AG04450 (cell line): ENCODE measurements around the gene IRF2. TPM values are rescaled to one million over a fixed set of nuclear protein-coding genes. Genes with fewer than 3 reads are reported as not detected.

Experiments
- CTCF ChIA-PET: fragments of 300-600, 350-600 bp; formaldehyde crosslinking; extraction: SDS; loops from one replicate; lab custom pipeline; 2022; ENCODE audit warnings: antibody characterized with exemption, inconsistent platforms; lab: Charles Lee
- POLR2A ChIA-PET: fragments of 350-600 bp; formaldehyde crosslinking; extraction: SDS; loops from one replicate; lab custom pipeline; 2021; ENCODE audit warnings: antibody characterized with exemption, inconsistent platforms; lab: Yijun Ruan, JAX
- DNase-seq: peaks from one replicate; pipeline ENCODE4 v3.0.0-alpha.2; 2011; ENCODE audit warnings: low read depth, low spot score
- H3K27ac ChIP-seq: one replicate; pipeline ENCODE4 v1.5.1; 2012; ENCODE audit warnings: low read depth, low read length, control low read depth
- H3K27me3 ChIP-seq: one replicate; pipeline ENCODE4 v1.6.0; 2012; ENCODE audit warnings: low read length; ENCODE audit not compliant: control insufficient read depth, insufficient read depth
- H3K4me3 ChIP-seq: 2 replicates; pipeline ENCODE4 v1.5.1; 2011; ENCODE audit warnings: mild to moderate bottlenecking, low read depth, low read length, control low read depth
- H3K9me3 ChIP-seq: 2 replicates; pipeline ENCODE4 v1.5.1; 2012; ENCODE audit warnings: low read length; ENCODE audit not compliant: control insufficient read depth, insufficient read depth
- polyA plus RNA-seq: library from polyadenylated mRNA; depleted of rRNA; stranded (reverse); fragments of >200 nt; gene quantifications from 2 replicates; pipeline ENCODE4 v1.2.3, GENCODE V29; 2011
- TF ChIP-seq, protein P1 (sequence below): IDR thresholded peaks from 2 replicates; pipeline ENCODE4 v1.5.1; 2011; ENCODE audit warnings: low read depth, low read length, control low read depth, inconsistent platforms

IRF2 gene
- polyA plus RNA-seq, 1 experiment, result 39.2 TPM

DNA sequence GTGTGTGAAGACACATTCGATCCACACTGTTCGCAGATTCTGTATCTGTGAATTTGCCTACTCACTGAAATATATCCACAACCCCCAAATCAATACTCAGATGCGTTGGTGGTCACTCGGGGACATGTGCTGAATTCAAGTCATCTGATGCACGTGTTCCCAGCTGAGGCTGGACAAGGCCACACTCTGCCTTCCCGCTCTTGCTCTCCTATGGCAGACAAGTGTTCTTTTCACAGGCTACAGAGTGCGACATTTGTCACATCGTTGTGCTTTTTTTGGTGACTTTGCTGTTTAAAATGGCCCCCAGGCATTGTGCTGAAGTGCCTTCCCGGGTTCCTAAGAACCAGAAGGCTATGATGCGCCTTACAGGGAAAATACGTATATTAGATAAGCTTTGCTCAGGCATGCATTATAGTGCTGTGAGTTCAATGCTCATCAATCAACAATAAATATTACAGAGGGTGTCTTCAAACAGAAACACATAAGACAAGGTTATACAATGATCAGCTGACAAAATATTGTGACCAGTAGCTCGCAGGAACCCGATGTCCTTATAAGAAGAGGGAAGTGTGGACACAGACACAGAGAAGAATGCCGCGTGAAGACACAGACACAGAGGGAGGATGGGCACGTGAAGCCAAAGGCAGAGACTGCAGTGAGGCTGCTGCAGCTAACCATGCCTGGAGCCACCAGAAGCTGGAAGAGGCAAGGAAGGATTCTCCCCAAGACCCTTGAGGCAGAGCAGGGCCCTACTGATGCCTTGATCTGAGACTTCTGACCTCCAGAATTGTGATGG lies 42.0 kb downstream of the IRF2 start:
- H3K9me3 ChIP-seq, result no peaks in the 10 kb centered on the region
- H3K4me3 ChIP-seq, result no peak overlapping the region
- no peak overlapping the region for H3K27ac ChIP-seq
- CTCF ChIA-PET, result interaction anchor here (0.7 kb wide), 1 partner anchor 16 kb away, joined by 3 read pairs; no protein-coding TSS in a partner anchor
- POLR2A ChIA-PET, result no interaction called here
- no peak for DNase-seq
- TF ChIP-seq, protein P1, sequence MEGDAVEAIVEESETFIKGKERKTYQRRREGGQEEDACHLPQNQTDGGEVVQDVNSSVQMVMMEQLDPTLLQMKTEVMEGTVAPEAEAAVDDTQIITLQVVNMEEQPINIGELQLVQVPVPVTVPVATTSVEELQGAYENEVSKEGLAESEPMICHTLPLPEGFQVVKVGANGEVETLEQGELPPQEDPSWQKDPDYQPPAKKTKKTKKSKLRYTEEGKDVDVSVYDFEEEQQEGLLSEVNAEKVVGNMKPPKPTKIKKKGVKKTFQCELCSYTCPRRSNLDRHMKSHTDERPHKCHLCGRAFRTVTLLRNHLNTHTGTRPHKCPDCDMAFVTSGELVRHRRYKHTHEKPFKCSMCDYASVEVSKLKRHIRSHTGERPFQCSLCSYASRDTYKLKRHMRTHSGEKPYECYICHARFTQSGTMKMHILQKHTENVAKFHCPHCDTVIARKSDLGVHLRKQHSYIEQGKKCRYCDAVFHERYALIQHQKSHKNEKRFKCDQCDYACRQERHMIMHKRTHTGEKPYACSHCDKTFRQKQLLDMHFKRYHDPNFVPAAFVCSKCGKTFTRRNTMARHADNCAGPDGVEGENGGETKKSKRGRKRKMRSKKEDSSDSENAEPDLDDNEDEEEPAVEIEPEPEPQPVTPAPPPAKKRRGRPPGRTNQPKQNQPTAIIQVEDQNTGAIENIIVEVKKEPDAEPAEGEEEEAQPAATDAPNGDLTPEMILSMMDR, result no peak
- no peaks in the 10 kb centered on the region for H3K27me3 ChIP-seq

DNA sequence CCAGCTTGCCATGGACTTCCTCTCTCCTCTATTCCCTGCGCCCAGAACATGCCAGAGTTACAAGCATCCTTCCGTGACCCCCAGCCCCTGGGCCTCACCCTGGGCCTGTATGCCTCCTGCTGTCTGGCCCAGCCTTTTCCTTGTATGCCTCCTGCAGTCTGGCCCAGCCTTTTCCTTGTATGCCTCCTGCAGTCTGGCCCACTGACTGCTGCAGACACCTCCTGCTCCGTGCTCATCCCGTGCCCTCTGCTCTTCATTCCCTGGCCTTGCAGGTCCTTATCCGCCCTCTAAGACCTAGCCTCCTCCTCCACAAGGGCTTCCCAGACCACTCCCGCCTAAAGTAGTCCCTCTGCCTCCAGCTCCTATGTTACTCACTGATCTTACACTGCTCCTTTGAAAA lies 44.2 kb downstream of the IRF2 start:
- TF ChIP-seq, protein P1, result no peak
- CTCF ChIA-PET, result interaction anchor here (1.1 kb wide), 1 partner anchor 143 kb away, joined by 4 read pairs; no protein-coding TSS in a partner anchor
- POLR2A ChIA-PET, result no interaction called here

DNA sequence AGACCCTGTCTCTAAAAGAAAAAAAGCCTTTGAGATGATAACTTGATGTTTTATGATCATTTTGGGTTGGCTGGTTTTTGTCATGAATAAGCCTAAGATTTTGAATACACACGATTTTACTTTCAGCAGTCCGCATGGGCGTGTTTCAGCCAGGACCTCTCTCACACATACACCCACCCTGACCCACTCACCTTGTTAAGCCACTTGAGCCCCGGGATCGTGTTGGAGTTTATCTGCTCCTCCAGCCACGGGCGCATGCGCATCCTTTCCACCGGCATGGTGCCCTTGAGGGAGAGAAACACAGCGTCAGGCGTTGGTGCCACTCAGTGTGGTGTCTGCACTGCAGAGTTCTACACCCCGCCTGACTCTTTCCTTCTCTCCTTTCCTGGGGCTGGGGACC lies 45.6 kb downstream of the IRF2 start:
- DNase-seq, result no peak

More for the DNA sequence above, 44.2 kb downstream of the IRF2 start:
- Histone ChIP-seq H3K27ac (no peak overlapping the region), H3K4me3 (no peak overlapping the region), H3K9me3 (no peaks in the 10 kb centered on the region; the same call in 1 of the 2 replicates), H3K27me3 (no peaks in the 10 kb centered on the region)
- DNase-seq, result no peak

DNA sequence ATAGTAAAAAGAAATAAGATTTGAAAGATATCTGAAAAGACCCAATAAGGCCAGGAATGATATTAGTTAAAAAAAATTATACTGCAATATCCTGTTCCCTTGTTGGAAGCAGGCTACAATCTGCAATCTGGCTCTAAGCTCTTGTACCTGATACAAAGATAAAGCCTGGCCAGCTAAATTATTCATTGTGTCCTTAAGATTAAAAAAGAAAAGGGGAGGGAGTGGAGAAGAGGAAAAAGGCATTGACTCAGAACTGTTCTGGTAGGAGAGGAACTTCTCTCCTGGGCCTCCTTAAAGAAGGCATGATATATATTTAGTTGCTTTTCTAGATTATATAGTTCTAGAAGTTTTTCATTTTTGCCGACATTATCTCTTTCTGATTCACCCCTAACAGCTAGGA lies 46.7 kb downstream of the IRF2 start:
- Histone ChIP-seq H3K27ac (no peak overlapping the region), H3K9me3 (no peaks in the 10 kb centered on the region; the same call in 1 of the 2 replicates), H3K4me3 (no peak overlapping the region), H3K27me3 (no peaks in the 10 kb centered on the region)
- DNase-seq, result no peak
- TF ChIP-seq, protein P1, result no peak
- ChIA-PET CTCF (no interaction called here), POLR2A (no interaction called here)

More for the DNA sequence above, 45.6 kb downstream of the IRF2 start:
- Histone ChIP-seq H3K27ac (no peak overlapping the region), H3K27me3 (no peaks in the 10 kb centered on the region), H3K9me3 (no peaks in the 10 kb centered on the region; the same call in 1 of the 2 replicates), H3K4me3 (no peak overlapping the region)
- POLR2A ChIA-PET, result no interaction called here
- CTCF ChIA-PET, result no interaction called here
- TF ChIP-seq, protein P1, result no peak

DNA sequence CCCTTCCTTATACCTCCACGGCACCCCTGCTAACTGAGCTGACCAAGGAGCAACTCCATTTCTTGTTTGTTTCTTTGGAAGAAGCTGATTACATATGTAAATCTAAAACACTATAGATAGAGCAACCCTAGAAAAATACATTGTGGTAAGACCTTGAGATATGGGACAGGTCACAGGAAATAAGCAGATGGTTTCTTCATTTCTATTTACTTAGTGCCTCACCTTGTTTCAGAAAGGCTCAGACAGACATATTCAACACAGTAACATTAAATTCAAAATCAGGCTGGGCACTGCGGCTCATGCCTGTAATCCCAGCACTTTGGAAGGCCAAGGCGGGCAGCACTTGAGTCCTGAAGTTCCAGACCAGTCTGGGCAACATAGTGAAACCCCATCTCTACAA lies 47.3 kb downstream of the IRF2 start:
- Histone ChIP-seq H3K27me3 (no peaks in the 10 kb centered on the region), H3K4me3 (no peak overlapping the region), H3K9me3 (no peaks in the 10 kb centered on the region; the same call in 1 of the 2 replicates), H3K27ac (no peak overlapping the region)
- POLR2A ChIA-PET, result no interaction called here
- DNase-seq, result no peak
- TF ChIP-seq, protein P1, result no peak
- CTCF ChIA-PET, result no interaction called here
